Liver (tissue), 9 donors: Measurements from ENCODE around the gene C1QTNF1. TPM values are rescaled to one million over a fixed set of nuclear protein-coding genes. Genes with fewer than 3 reads are reported as not detected.
A peak's percentile ranks its signal among the peaks of the same experiment; 100 is the strongest.

ENCODE experiments used
- DNase-seq: peaks from one replicate; pipeline ENCODE4 v3.0.0-alpha.2; 2017; ENCODE audit warnings: low spot score
- H3K27ac ChIP-seq, 2 donors: one replicate each; pipeline ENCODE4 v1.7.0; 2013; ENCODE audit warnings: inconsistent platforms in 2 of 2, low read length in 2 of 2, control low read depth in 1 of 2, low read depth in 1 of 2, mild to moderate bottlenecking in 1 of 2
- H3K27me3 ChIP-seq, 4 donors: one replicate each; pipeline versions ENCODE4 v1.6.1 to v1.7.0; 2013; ENCODE audit warnings: low read length in 3 of 4, inconsistent platforms in 1 of 4, mild to moderate bottlenecking in 1 of 4, moderate library complexity in 1 of 4; ENCODE audit not compliant: control insufficient read depth in 4 of 4, insufficient read depth in 4 of 4
- H3K36me3 ChIP-seq, 4 donors: one replicate each; pipeline versions ENCODE4 v1.6.1 to v1.7.0; 2013; ENCODE audit warnings: low read length in 3 of 4, mild to moderate bottlenecking in 3 of 4, low read depth in 1 of 4, moderate library complexity in 1 of 4; ENCODE audit not compliant: control insufficient read depth in 4 of 4, insufficient read depth in 3 of 4
- H3K4me1 ChIP-seq, 4 donors: one replicate each; pipeline versions ENCODE4 v1.6.1 to v1.7.0; 2013; ENCODE audit warnings: low read length in 3 of 4, mild to moderate bottlenecking in 3 of 4, moderate library complexity in 1 of 4; ENCODE audit not compliant: control insufficient read depth in 4 of 4, insufficient read depth in 4 of 4
- H3K4me3 ChIP-seq, 3 donors: one replicate each; pipeline versions ENCODE4 v1.6.1 to v1.7.0; 2013; ENCODE audit warnings: low read length in 3 of 3, control low read depth in 1 of 3, low read depth in 1 of 3, mild to moderate bottlenecking in 1 of 3
- H3K9ac ChIP-seq, 2 donors: one replicate each; pipeline ENCODE4 v1.7.0; 2013; ENCODE audit warnings: low read length in 2 of 2, mild to moderate bottlenecking in 2 of 2, moderate library complexity in 2 of 2, control low read depth in 1 of 2, low read depth in 1 of 2
- H3K9me3 ChIP-seq, 4 donors: one replicate each; pipeline versions ENCODE4 v1.6.1 to v1.7.0; 2013; ENCODE audit warnings: low read length in 3 of 4; ENCODE audit not compliant: control insufficient read depth in 4 of 4
- ATF3 ChIP-seq: IDR thresholded peaks from 2 replicates; pipeline ENCODE4 v1.6.1; 2016; ENCODE audit warnings: antibody characterized with exemption
- CTCF ChIP-seq: fragments of 150-350 bp; IDR thresholded peaks from 2 replicates; pipeline ENCODE4 v1.5.1; 2017; ENCODE audit warnings: improper control_type of control experiment, low read depth, low read length; ENCODE audit not compliant: missing input control
- EGR1 ChIP-seq, 2 donors: IDR thresholded peaks; 2 replicates each; pipeline ENCODE4 v1.6.1; 2016 to 2018; ENCODE audit warnings: antibody characterized with exemption in 2 of 2, low read depth in 2 of 2
- FOXA1 ChIP-seq: IDR thresholded peaks from 2 replicates; pipeline ENCODE4 v1.6.1; 2016; ENCODE audit warnings: antibody characterized with exemption
- FOXA2 ChIP-seq: IDR thresholded peaks from 2 replicates; pipeline ENCODE4 v1.6.1; 2016; ENCODE audit warnings: antibody characterized with exemption
- GABPA ChIP-seq, 2 donors: IDR thresholded peaks in 1 of 2; conservative IDR thresholded peaks in 1 of 2; 2 replicates each; pipeline ENCODE4 v1.6.1; 2016; ENCODE audit warnings: antibody characterized with exemption in 2 of 2, mild to moderate bottlenecking in 1 of 2, moderate library complexity in 1 of 2
- HNF4G ChIP-seq: IDR thresholded peaks from 2 replicates; pipeline ENCODE4 v1.6.1; 2016; ENCODE audit warnings: antibody characterized with exemption
- JUND ChIP-seq, 2 donors: IDR thresholded peaks; 2 replicates each; pipeline ENCODE4 v1.6.1; 2016; ENCODE audit warnings: antibody characterized with exemption in 2 of 2
- MAX ChIP-seq: IDR thresholded peaks from 2 replicates; pipeline ENCODE4 v1.6.1; 2016; ENCODE audit warnings: antibody characterized with exemption
- NR2F2 ChIP-seq: IDR thresholded peaks from 2 replicates; pipeline ENCODE4 v1.6.1; 2016; ENCODE audit warnings: antibody characterized with exemption
- RAD21 ChIP-seq, 2 donors: IDR thresholded peaks; 2 replicates each; pipeline ENCODE4 v1.6.1; 2016; ENCODE audit warnings: antibody characterized with exemption in 2 of 2, mild to moderate bottlenecking in 2 of 2
- REST ChIP-seq: IDR thresholded peaks from 2 replicates; pipeline ENCODE4 v1.6.1; 2016; ENCODE audit warnings: antibody characterized with exemption, mild to moderate bottlenecking
- RXRA ChIP-seq, 2 donors: IDR thresholded peaks; 2 replicates each; pipeline ENCODE4 v1.6.1; 2017 to 2018; ENCODE audit warnings: antibody characterized with exemption in 2 of 2, mild to moderate bottlenecking in 1 of 2
- SP1 ChIP-seq: IDR thresholded peaks from 2 replicates; pipeline ENCODE4 v1.6.1; 2018; ENCODE audit warnings: antibody characterized with exemption, mild to moderate bottlenecking
- YY1 ChIP-seq: IDR thresholded peaks from 2 replicates; pipeline ENCODE4 v1.6.1; 2016; ENCODE audit warnings: antibody characterized with exemption, mild to moderate bottlenecking
- ZBTB33 ChIP-seq: IDR thresholded peaks from 2 replicates; pipeline ENCODE4 v1.6.1; 2016; ENCODE audit warnings: antibody characterized with exemption
- whole genome bisulfite sequencing: extraction: QIAGEN DNeasy Blood & Tissue Kit; methylation state at CpG from one replicate; pipeline ENCODE4 v1.1.7; 2013; 5-methylcytosine and 5-hydroxymethylcytosine counted together
- polyA plus RNA-seq, 2 donors: library from polyadenylated mRNA; stranded (reverse) in 1 of 2; unstranded in 1 of 2; fragments of 200-250 nt in 1 of 2; fragments of >200 nt in 1 of 2; fragmentation: Nextera tagmentation in 1 of 2; extraction: Ambion mirVana in 1 of 2; gene quantifications; one replicate each; pipeline versions ENCODE4 v1.2.1 to v1.2.3, GENCODE V29; 2013 to 2015
- total RNA-seq, 2 donors: library from RNA; depleted of rRNA; stranded (reverse); fragments of >200 nt; gene quantifications; one replicate each; pipeline ENCODE4 v1.2.3, GENCODE V29; 2014
- donor health status: healthy.
- donor health status: healthy.
- donor health status: healthy.
- donor health status: healthy.
- donor health status: healthy.

The C1QTNF1 gene
- total and polyA plus RNA-seq, 4 donors: 0.56 to 54.6 (median 16.1) TPM

GRCh38 chr17:79028496-79029326 is 4.7 kb downstream of the C1QTNF1 start:
- no peaks in the 10 kb centered on the region for H3K36me3 ChIP-seq
- peaks cover 0 to 4% (median 0%) of the 10 kb centered on the region in 4 donors for H3K27me3 ChIP-seq
- H3K4me3 ChIP-seq: no peak overlapping the region
- TF ChIP-seq JUND (IDR thresholded peaks at IDR 0.05) (no peak), FOXA1 (no peak), SP1 (no peak), YY1 (no peak), NR2F2 (no peak), FOXA2 (no peak), ZBTB33 (no peak), CTCF (no peak), ATF3 (no peak), HNF4G (no peak), MAX (no peak), GABPA (IDR thresholded peaks at IDR 0.05 in 1 of 2, conservative IDR thresholded peaks at IDR 0.05 in 1 of 2) (no peak), RAD21 (IDR thresholded peaks at IDR 0.05) (no peak), RXRA (IDR thresholded peaks at IDR 0.05) (no peak), REST (no peak), EGR1 (IDR thresholded peaks at IDR 0.05; ENCODE audit: low read depth in 2 of 2) (no peak)
- peaks cover 0 to 6% (median 2%) of the 10 kb centered on the region in 4 donors for H3K4me1 ChIP-seq
- DNase-seq: no peak
- no peaks in the 10 kb centered on the region for H3K9me3 ChIP-seq
- H3K9ac ChIP-seq: no peak overlapping the region
- peak overlapping the region in 1 of 2 donors; percentile 66 for H3K27ac ChIP-seq
- WGBS: 76% methylated on average over 17 of the region's 17 CpGs
